Measurements from ENCODE around the gene RSKR. TPM values are rescaled to one million over a fixed set of nuclear protein-coding genes. Genes with fewer than 3 reads are reported as not detected.

The RSKR gene
- total RNA-seq, 1 experiment from 2014 or later, result 17.2 TPM

DNA sequence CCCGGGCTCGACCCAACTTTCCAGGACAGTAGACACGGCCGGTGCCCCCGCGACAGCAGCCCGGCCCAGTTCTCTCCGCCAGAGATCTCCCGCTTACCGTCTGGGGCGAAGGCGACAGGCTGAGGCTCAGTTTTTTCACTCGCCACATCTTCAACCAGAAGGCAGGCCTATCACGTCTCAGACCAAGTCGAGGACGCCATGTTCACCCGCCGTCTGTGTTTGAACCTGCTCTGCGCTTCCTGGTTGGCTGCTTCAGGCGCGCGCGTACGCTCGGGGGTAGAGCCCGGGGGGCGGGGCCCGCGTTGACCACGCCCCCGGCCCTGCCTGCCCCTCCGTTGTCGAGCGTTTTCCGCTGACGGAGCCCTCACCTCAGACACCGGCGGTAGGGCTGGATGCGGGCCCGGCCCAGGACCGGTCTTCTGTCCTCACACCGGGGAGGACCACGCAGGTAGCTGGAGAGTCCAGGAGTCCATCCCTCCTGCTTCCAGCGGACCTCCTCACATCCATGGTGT, 15.1 kb downstream of the RSKR start, which contains the start of gene SPAG5:
Gene SPAG5 (minus strand): TSS at position 227 of the 512 bp plus-strand sequence. CDS start 79 bp downstream, at position 148.
- peak within 1 kb of the TSS; percentile 82 to 83 for H3K4me3 ChIP-seq (ENCODE audit: low read depth in 2 of 2, low read length in 2 of 2)
- DNase-seq (ENCODE audit: low read depth, low spot score) (peak; percentile 57), ATAC-seq (peak; percentile 97)
- BruUV-seq (replicated peaks), result no TSS peak
- TF ChIP-seq SIN3A (IDR thresholded peaks at IDR 0.05; ENCODE audit: borderline replicate concordance, insufficient read depth, low read depth, low read length) (peak; percentile 78), TCF7L2 (IDR thresholded peaks at IDR 0.05; ENCODE audit: low read depth, low read length) (peak; percentile 74), POLR2AphosphoS5 (IDR thresholded peaks at IDR 0.05; ENCODE audit: low read depth, low read length) (peak; percentile 90)
- TF ChIP-seq, protein P1, sequence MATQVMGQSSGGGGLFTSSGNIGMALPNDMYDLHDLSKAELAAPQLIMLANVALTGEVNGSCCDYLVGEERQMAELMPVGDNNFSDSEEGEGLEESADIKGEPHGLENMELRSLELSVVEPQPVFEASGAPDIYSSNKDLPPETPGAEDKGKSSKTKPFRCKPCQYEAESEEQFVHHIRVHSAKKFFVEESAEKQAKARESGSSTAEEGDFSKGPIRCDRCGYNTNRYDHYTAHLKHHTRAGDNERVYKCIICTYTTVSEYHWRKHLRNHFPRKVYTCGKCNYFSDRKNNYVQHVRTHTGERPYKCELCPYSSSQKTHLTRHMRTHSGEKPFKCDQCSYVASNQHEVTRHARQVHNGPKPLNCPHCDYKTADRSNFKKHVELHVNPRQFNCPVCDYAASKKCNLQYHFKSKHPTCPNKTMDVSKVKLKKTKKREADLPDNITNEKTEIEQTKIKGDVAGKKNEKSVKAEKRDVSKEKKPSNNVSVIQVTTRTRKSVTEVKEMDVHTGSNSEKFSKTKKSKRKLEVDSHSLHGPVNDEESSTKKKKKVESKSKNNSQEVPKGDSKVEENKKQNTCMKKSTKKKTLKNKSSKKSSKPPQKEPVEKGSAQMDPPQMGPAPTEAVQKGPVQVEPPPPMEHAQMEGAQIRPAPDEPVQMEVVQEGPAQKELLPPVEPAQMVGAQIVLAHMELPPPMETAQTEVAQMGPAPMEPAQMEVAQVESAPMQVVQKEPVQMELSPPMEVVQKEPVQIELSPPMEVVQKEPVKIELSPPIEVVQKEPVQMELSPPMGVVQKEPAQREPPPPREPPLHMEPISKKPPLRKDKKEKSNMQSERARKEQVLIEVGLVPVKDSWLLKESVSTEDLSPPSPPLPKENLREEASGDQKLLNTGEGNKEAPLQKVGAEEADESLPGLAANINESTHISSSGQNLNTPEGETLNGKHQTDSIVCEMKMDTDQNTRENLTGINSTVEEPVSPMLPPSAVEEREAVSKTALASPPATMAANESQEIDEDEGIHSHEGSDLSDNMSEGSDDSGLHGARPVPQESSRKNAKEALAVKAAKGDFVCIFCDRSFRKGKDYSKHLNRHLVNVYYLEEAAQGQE (IDR thresholded peaks at IDR 0.05; ENCODE audit: insufficient read depth in 1 of 2, low read depth in 2 of 2, low read length in 1 of 2), result no peak
- TF ChIP-seq, protein P2, sequence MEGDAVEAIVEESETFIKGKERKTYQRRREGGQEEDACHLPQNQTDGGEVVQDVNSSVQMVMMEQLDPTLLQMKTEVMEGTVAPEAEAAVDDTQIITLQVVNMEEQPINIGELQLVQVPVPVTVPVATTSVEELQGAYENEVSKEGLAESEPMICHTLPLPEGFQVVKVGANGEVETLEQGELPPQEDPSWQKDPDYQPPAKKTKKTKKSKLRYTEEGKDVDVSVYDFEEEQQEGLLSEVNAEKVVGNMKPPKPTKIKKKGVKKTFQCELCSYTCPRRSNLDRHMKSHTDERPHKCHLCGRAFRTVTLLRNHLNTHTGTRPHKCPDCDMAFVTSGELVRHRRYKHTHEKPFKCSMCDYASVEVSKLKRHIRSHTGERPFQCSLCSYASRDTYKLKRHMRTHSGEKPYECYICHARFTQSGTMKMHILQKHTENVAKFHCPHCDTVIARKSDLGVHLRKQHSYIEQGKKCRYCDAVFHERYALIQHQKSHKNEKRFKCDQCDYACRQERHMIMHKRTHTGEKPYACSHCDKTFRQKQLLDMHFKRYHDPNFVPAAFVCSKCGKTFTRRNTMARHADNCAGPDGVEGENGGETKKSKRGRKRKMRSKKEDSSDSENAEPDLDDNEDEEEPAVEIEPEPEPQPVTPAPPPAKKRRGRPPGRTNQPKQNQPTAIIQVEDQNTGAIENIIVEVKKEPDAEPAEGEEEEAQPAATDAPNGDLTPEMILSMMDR (IDR thresholded peaks at IDR 0.05), result no peak
- H3K4me1 ChIP-seq (ENCODE audit: control insufficient read depth, insufficient read depth, low read length), result peaks cover 10% of the 10 kb centered on the region
- H3K27me3 ChIP-seq (ENCODE audit: control insufficient read depth, insufficient read depth, low read length), result no peaks in the 10 kb centered on the region
- in situ Hi-C loops (cut with HindIII; ENCODE audit: low pct_unique_long_range_greater_than_20kb, low sequenced_read_pairs) (no loop called here), intact Hi-C loops (cut with micrococcal nuclease; ENCODE audit: unreplicated experiment) (no loop called here)
- peaks cover 4% of the 10 kb centered on the region for H3K36me3 ChIP-seq (ENCODE audit: control insufficient read depth, insufficient read depth, low read length)
- ChIA-PET POLR2A (interaction anchor here (0.9 to 1.7 kb wide), 3 partner anchors 12 to 42 kb away, joined by 3 to 5 read pairs (median 4); partner anchors contain the start of gene ALDOC), CTCF (no interaction called here)
- peak within 1 kb of the TSS; percentile 95 for H3K27ac ChIP-seq (ENCODE audit: low read length)
- H3K9me3 ChIP-seq (ENCODE audit: control insufficient read depth, insufficient read depth, low read depth, low read length), result no peaks in the 10 kb centered on the region

DNA sequence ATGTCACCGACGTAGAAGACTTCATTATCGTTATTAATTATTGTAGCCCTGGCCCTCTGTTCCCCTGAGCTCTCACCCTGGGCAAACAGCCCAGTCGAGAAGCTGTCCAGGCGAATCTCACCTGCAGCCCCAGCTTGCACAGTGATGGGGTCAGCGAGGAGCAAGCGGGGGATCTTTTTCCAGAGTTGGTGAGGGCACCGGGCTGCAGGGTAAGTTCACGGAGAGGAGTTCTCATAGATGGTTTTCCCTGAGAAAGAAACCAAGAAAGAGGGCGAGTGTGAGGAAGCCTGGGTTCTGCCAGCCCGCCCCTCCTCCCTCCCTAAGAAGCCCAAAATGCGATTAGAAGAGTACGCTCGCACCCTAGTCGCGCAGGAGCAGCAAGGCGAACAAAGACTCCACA, 15.6 kb downstream of the RSKR start:
- POLR2A ChIA-PET, result interaction anchor here (1.7 kb wide), 1 partner anchor 22 kb away, joined by 3 read pairs; the partner anchor contains the start of gene ALDOC
- no peak for DNase-seq (ENCODE audit: low read depth, low spot score)
- TF ChIP-seq, protein P1 (IDR thresholded peaks at IDR 0.05; ENCODE audit: insufficient read depth in 1 of 2, low read depth in 2 of 2, low read length in 1 of 2), result no peak
- TF ChIP-seq POLR2AphosphoS5 (IDR thresholded peaks at IDR 0.05; ENCODE audit: low read depth, low read length), result no peak
- TF ChIP-seq, protein P2 (IDR thresholded peaks at IDR 0.05), result no peak
- no peak for TF ChIP-seq TCF7L2 (IDR thresholded peaks at IDR 0.05; ENCODE audit: low read depth, low read length)
- no peak for TF ChIP-seq SIN3A (IDR thresholded peaks at IDR 0.05; ENCODE audit: borderline replicate concordance, insufficient read depth, low read depth, low read length)
- ATAC-seq, result peak; percentile 19
- Histone ChIP-seq H3K36me3 (ENCODE audit: control insufficient read depth, insufficient read depth, low read length) (peaks cover 4% of the 10 kb centered on the region), H3K27me3 (ENCODE audit: control insufficient read depth, insufficient read depth, low read length) (no peaks in the 10 kb centered on the region), H3K27ac (ENCODE audit: low read length) (peak overlapping the region; percentile 95), H3K4me3 (ENCODE audit: low read depth in 2 of 2, low read length in 2 of 2) (peak overlapping the region; percentile 82 to 83), H3K9me3 (ENCODE audit: control insufficient read depth, insufficient read depth, low read depth, low read length) (no peaks in the 10 kb centered on the region), H3K4me1 (ENCODE audit: control insufficient read depth, insufficient read depth, low read length) (peaks cover 10% of the 10 kb centered on the region)
- CTCF ChIA-PET, result no interaction called here
- in situ Hi-C loops (cut with HindIII; ENCODE audit: low pct_unique_long_range_greater_than_20kb, low sequenced_read_pairs) (no loop called here), intact Hi-C loops (cut with micrococcal nuclease; ENCODE audit: unreplicated experiment) (no loop called here)
- TSS peak; percentile 91 for BruUV-seq (replicated peaks)
